Measurements from ENCODE around the gene DZANK1.
"Not testable (repeated sequence)": the region's sequence is repeated elsewhere in the genome, so short reads cannot be mapped to it uniquely, and the experiment has no call there.

The DZANK1 gene

DNA sequence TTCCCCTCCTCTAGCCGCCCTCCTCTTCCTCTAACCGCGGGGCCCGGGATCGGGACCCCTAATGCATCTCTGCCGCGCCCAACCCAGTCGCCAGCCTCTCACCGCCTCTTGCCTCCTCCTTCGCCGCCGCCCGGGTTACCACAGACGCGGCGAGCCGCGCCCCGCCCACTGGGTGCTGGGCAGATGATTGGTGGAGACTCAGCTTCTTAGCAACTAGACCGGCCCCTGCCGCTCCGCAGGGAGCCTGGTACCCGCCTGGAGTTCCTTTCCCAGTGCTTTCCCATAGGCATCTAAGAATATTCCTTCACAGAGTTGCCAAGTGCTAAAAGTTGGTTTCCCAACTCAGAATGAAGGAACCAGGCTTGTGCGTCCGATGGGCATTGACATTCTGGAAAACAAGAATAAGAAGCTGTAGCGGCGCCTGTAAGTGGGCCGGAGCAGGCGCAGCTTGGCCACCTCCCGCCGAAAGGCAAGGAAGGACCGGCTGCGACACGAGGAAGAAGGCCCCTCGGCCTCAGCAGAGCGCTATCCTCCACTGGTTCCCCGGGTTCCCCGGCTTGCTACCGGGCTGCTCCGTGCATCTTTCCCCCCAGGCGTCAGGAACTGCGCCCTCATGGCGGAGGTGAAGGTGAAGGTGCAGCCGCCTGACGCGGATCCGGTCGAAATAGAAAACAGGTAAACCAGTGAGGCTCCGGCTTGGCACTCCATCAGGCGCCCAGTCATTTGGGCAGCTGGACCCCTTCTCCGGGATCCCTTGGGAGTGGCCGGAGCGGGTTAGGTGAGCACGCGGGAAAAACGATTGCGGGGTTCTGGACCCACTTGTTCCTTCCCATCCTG, at the start of gene DZANK1, which contains the start of gene POLR3F:
Gene DZANK1, minus strand, starts transcription at position 137 of the 837 bp plus-strand sequence. CDS start 1,672 bp downstream, outside the sequence.
Gene POLR3F, plus strand, starts transcription at position 497 of the 837 bp plus-strand sequence. Its CDS starts 117 bp downstream, at position 614.
- in situ Hi-C loops (cut with HindIII; ENCODE audit: low sequenced_read_pairs) = no loop called here

DNA sequence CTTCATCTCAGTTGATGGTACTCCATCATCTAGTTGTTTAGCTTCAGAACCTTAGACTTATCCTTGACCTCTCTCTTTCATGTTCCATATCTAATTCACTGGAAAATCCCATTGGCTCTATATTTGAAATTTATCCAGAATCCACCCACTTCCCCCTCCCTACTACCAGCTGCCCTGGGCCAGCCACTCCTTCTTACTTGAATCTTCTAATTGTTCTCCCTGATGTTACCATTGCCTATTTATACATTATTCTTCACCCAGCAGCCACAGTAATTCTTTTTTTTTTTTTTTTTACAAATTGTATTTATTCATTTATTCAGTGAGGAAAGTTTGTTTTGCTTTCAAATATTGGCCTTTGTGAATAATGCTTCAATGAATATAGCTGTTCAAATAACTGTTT, 49.1 kb upstream of the DZANK1 start:
- in situ Hi-C loops (cut with HindIII; ENCODE audit: low sequenced_read_pairs) = no loop called here

DNA sequence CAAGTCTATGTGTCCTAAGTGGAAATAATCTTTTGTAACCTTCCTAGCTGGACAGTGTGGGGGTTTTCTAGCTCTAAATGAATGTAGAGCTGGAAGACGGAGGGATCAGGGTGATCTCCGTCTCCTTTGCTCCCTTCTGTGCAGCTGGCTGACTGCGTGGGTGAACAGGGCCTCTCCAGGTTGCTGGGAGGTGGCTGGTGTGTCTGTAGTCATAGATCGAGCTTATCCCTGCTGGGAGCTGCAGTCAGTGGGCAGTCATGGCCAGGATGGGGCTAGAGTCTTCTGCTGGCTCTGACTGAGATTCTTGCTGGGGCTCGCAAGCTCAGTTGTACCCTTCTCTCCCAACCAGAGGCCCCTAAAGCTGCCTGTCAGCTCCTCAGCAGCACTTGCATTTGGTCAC, 47.3 kb upstream of the DZANK1 start:
- in situ Hi-C loops (cut with HindIII; ENCODE audit: low sequenced_read_pairs) = no loop called here

DNA sequence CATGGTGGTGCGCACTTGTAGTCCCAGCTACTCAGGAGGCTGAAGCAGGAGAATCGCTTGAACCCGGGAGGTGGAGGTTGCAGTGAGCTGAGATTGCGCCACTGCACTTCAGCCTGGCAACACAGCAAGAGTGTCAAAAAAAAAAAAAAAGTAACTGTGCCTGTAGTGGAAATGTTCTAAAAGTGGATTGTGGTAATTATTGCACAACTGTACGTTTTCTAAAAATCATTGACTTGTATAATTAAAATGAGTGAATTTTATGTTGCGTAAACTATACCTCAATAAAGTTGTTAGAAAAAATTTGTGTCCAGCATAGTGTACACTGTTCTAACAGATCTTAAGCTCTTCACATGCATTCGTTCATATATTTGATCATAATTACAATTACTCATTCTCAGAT, 46.4 kb upstream of the DZANK1 start:
- in situ Hi-C loops (cut with HindIII; ENCODE audit: low sequenced_read_pairs) = no loop called here

DNA sequence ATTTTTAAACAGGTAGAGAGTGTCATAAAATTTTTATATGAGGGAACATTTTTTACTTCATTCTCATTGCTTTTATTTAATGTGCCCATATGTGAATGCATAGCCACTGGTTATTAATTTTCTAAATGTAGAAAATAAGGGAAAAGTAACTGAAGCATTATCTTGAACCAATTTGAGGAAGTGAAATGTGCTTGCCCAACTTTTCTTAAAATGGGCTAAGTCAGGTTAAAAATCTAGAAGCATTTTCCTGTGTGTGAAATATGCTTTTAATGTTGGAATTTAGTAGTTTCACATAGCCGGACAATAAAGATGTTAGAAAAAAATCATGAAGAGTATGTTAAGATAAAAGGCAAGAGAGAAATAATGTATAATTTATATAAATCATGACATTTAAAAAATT, 44.7 kb upstream of the DZANK1 start:
- in situ Hi-C loops (cut with HindIII; ENCODE audit: low sequenced_read_pairs) = no loop called here

DNA sequence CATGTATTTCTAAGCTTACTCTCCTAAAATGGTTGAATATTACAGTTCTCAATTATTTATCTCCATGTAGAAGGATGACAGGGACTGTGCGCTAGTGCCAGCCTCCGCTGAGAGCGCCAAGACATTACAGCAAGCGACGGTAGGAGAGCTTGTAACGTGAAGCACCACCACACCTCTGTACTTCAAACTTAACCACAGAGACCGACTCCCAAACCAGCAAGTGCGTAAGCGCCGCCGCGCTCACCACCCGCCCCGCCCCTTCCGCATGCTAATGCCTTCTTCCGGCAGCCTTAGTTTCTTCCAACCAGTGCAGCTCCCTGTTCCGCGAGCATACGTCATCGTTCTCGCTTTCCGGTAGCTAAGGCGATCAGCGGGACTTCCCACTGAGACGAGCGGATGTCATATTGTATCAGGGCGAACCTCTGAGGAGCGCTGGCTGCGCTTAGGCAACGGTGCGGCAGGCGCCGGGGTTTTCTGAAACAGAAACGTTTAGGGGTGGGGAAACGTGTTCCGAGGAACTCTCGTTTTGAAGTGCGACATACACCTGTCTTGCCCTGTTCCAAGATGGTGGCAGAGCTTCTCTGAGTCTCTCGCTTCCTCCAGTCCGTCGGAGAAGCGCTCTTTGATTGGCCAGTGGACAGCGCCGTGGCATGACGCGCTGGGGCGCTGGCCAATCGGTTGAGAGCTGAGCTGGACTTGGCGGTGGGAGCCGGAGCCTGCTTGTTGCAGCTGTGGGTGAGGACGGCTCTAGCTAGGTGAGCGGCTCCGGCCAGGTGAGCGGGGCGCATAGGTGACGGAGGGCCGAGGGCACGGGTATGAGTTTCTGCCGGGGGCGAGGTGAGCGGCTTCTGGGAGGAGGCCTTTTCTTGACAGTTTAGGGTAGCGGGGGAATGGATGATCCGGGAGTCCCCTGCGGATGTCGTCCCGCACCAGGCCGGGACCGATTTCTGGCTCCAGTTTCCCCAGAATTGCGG, 40.7 kb upstream of the DZANK1 start, which contains the start of gene SEC23B:
Gene SEC23B, plus strand, starts transcription at position 723 of the 974 bp plus-strand sequence. CDS start 2,896 bp downstream, outside the sequence.
- in situ Hi-C loops (cut with HindIII; ENCODE audit: low sequenced_read_pairs) = no loop called here

DNA sequence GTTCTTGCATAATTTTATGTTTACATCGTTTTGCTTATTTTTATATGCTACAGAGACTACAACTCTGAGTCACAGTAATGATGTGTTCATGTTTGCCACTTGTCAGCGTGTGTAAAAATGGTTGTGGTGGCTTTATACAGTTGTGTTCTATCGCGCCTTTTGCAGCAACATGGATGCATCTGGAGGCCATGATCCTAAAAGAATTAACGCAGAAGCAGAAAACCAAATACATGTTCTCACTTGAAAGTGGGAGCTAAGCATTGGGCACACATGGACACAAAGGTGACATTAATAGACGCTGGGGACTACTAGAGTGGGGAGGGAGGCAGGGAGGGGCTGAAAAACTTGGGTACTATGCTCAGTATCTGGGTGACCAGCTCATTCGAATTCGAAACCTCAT, 39.9 kb upstream of the DZANK1 start:
- in situ Hi-C loops (cut with HindIII; ENCODE audit: low sequenced_read_pairs) = no loop called here

DNA sequence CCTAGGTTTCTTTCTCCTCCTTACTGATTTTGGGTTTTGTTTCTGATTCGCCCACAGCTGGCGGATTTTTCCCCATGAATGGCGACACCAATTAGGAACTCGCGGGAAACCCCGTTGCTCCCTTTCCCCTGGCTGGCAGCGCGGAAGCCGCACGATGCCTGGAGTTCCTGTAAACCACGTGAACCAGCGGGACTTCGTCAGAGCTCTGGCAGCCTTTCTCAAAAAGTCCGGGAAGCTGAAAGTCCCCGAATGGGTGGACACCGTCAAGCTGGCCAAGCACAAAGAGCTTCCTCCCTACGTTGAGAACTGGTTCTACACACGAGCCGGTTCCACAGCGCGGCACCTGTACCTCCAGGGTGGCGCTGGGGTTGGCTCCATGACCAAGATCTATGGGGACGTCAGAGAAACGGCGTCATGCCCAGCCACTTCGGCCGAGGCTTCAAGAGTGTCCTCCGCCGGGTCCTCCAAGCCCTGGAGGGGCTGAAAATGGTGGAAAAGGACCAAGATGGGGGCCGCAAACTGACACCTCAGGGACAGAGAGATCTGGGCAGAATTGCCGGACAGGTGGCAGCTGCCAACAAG, 37.7 kb upstream of the DZANK1 start:
- in situ Hi-C loops (cut with HindIII; ENCODE audit: low sequenced_read_pairs) = no loop called here

DNA sequence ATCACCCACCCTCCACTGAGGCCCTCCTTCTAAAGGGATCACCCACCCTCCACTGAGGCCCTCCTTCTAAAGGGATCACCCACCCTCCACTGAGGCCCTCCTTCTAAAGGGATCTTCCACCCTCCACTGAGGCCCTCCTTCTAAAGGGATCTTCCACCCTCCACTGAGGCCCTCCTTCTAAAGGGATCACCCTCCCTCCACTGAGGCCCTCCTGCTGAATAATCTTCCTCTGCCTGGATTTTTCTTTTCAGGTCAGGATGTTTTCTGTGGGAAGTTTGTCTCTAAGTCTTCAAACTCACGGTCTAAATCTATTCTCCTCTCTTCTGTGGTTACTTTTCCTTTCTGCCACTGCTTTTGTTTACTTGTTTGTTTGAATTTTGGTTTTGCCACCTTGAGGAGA, 34.8 kb upstream of the DZANK1 start:
- in situ Hi-C loops (cut with HindIII; ENCODE audit: low sequenced_read_pairs) = not testable (repeated sequence)

DNA sequence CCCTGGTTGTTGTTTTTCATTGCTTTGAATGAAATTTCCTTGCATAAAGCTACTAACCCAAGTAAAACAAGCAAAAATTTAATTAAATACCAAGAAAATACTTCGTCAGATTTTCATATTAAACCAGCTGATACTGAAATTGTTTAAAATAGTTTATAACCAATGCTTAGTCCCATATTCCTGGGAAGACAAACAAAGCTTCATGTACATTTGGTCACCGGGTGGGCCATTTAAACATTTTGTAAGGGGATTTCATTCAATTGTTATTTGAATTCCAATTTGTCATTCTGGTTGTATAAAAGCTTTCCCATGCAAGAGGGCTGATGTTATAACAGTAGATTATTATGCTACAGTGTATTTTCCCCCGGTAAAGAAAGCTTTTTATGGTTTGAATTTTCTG, 30.8 kb upstream of the DZANK1 start:
- in situ Hi-C loops (cut with HindIII; ENCODE audit: low sequenced_read_pairs) = no loop called here

DNA sequence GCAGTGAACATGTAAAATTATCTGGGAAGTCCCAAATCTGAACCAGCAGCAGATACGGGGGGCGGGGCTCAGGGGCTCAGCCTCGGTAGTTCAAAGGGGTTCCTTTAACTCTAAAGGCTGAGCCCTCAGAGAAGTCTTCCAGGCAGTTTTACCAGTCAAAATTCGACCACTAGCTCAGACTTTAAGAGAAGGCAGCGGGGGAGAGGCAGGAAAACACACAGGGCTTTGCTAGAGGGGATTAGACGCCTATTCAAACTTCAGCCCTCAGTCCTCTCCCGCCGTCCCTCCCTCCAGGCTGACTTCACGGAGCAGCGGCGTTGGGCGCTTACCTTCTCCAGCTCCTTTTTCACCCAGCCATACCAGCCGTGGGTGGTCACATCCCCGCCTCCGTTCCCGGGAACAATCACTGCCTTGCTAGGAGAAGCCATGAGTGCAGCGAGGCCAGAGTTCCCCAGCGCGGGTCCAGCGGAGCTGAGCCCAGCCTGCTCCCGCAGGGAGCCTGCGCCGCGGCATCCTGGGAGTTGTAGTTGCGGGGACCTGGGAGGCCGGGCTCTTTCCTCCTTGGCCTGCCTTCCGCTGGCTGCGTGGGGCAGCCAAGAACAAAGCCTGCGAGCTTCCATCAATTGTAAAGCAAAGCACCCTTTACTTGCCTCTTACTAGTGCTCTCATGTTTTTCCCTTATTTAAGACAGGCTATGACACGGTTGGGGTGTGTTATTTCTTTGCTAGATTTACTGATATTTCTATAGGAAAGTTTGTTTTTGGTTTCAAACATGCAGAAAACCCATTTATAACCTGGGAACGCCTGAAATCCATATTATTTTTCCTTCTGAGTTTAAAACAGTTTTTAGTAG, 30.1 kb upstream of the DZANK1 start, which contains the start of gene RBBP9:
Gene RBBP9, minus strand, starts transcription at position 486 of the 853 bp plus-strand sequence. Its CDS starts 58 bp downstream, at position 428.
- in situ Hi-C loops (cut with HindIII; ENCODE audit: low sequenced_read_pairs) = no loop called here

DNA sequence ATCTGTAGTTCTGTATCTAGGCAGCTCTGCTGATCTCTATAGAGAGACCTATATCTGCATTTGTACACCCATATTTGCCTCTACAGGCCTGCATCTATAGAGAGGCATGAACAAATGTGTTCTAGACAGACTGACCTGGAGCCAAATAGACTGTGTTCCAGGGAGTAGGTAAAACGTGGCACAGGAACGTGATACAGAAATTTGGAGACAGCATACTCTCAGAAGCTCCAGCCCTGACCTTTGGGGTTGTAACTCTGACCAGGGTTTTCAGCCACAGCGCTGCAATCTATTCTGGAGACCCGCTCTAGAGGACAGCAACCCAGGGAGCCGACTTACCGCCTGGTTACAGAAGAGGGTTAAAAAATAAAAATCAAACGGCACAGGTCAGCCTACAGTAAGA, 29.2 kb upstream of the DZANK1 start:
- in situ Hi-C loops (cut with HindIII; ENCODE audit: low sequenced_read_pairs) = no loop called here

DNA sequence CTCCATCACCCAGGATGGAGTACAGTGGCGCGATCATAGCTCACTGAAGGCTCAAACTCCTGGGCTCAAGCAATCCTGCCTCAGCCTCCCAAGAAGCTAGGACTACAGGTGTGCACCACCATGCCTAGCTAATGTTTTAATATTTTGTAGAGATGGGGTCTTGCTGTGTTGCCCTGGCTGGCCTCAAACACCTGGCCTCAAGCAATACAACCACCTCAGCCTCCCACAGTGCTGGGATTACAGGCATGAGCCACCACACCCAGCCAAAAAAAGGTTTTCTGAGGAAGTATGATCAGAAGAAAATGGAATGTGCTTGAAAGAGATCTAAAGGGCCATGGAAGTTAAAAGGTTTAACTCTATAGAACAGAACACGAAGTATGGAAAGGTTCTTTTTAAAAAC, 21.5 kb upstream of the DZANK1 start:
- in situ Hi-C loops (cut with HindIII; ENCODE audit: low sequenced_read_pairs) = no loop called here

DNA sequence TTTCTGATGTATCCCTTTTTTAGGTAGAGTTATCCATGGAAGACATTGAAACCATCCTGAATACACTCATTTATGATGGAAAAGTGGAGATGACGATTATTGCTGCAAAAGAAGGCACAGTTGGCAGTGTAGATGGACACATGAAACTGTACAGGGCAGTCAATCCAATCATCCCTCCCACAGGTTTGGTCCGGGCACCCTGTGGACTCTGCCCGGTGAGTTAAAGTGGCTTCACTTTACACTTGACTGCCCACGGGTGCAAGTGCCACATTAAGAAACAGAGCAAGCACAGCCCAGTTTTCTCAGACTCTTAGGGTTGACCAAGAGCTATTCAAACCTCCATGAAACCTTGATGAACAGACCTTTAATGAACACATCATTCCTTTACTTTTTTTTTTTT, 14.8 kb upstream of the DZANK1 start:
- in situ Hi-C loops (cut with HindIII; ENCODE audit: low sequenced_read_pairs) = no loop called here

DNA sequence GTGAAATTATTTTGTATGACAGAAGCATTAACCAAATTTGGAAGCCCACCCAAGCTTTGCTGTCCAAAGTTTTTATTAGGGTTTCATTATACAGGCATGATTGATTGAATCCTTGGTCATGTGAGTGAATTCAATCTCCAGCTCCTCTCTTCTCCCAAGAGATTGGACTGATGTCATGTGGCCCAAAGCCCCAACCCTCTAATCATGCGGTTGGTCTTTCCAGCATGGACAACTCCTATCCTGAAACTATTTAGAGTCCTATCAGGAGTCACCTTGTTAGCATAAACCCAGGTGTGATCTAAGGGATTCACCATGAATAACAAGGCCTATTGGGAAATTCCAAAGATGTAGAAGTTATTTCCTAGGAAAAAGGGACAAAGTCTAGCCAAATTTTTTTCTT, 11.0 kb upstream of the DZANK1 start:
- in situ Hi-C loops (cut with HindIII; ENCODE audit: low sequenced_read_pairs) = loop anchor here (5.0 kb wide), 2 partner anchors 49 to 76 kb away; no protein-coding TSS in a partner anchor

DNA sequence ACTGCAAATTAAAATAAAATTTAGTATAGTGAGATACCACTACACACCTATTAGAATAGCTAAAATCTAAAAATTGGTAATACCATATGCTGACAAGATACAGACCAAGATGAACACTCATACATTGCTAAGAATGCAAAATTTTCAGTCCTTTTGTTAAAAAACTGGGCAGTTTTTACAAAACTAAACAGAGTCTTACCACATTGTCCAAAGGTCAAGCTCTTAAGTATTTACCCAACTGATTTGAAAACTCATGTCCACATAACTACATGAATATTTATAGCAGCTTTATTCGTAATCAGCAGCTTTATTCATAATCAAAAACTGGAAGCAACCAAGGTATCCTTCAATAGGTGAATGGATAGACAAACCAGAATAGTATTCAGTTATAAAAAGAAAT, 10.4 kb upstream of the DZANK1 start:
- in situ Hi-C loops (cut with HindIII; ENCODE audit: low sequenced_read_pairs) = loop anchor here (5.0 kb wide), 2 partner anchors 50 to 75 kb away; no protein-coding TSS in a partner anchor

DNA sequence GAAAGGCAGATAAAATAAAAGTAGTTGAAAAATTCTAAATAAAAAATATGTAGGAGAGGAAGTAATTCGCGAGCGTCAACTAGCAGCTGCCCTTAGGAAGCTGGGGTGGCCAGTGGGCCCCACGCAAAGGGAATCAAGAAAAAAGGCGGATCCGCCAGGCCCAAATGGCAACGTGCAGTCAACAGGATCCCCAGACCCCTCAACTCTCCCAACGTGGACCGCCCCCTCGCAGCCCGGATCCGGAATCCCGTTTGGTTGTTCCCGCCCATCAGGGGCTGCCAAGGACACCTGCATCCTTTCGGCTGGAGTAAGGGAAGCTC, 296 bp downstream of the DZANK1 start:
- in situ Hi-C loops (cut with HindIII; ENCODE audit: low sequenced_read_pairs) = no loop called here

DNA sequence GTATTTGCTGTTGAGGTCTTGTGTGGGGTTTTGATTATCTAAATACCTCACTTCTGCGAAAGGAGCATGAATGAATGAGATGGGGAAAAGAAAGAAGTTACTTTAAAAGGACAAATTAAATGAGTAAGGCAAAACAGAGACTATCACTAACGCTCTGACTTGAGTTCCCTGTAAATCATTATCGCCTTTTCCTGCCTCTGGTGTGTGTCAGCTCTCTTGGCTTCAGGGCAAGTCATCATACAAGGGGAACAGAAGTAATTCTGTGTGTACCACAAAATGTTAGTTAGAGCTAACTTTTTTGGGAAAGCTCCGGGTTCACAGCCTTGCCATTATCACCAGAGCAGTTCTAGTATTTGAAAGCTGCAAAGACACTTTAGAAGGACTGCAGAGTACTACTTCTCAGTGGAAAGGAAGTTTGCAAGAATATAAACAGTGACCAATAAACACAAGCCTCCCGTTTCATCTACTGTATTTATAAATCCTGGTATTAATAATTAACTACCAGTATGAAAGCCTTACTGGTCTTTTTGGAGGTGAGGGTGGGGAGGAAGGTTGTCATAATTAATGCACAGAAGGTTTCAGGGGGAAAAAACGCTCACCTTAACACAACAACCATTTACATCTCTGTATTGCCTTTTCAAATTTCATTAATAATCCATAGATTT, 1.2 kb downstream of the DZANK1 start:
- in situ Hi-C loops (cut with HindIII; ENCODE audit: low sequenced_read_pairs) = no loop called here

DNA sequence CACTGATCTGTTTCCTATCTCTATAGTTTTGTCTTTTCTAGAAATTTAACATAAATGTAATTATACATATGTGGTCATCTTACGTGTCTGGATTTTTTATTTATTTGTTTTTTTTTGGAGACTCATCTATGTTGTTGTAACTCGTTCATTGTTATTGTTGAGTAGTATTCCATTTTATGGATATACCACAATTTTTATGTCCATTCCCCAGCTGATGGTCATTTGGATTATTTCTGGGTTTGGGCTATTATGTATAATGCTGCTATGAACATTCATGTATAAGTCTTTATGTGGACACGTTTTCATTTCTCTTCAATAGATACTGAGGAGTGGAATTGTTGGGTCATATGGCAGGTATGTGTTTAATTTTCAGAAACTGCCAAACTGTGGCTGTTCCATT, 10.2 kb downstream of the DZANK1 start:
- in situ Hi-C loops (cut with HindIII; ENCODE audit: low sequenced_read_pairs) = no loop called here

Measured in endothelial cell of hepatic sinusoid (primary cell).